Activated T-cell treated with anti-CD3 and anti-CD28 coated beads, Interleukin-2, amount 50 U/mL, for 4 hours (primary cell): ENCODE measurements around the gene PPP1R15A. TPM values are rescaled to one million over a fixed set of nuclear protein-coding genes. Genes with fewer than 3 reads are reported as not detected.
"Not testable (repeated sequence)": the region's sequence is repeated elsewhere in the genome, so short reads cannot be mapped to it uniquely, and the experiment has no call there.

Experiments
- ATAC-seq, 2 donors: fragments of 200-7000 bp; cut with Tn5 transposase; one replicate each; pipeline ENCODE4 v1.10.0; 2021
- DNase-seq: peaks from one replicate; pipeline ENCODE4 v3.0.0-alpha.2; 2020
- H3K27me3 Mint-ChIP-seq: one replicate; pipeline ENCODE4 v1.8.0; 2021; ENCODE audit warnings: low read depth, mixed read lengths
- H3K36me3 Mint-ChIP-seq: one replicate; pipeline ENCODE4 v1.8.0; 2022; ENCODE audit warnings: mixed read lengths; ENCODE audit not compliant: insufficient read depth
- H3K4me1 Mint-ChIP-seq: one replicate; pipeline ENCODE4 v1.8.0; 2021; ENCODE audit warnings: low read depth, mixed read lengths
- H3K4me3 Mint-ChIP-seq: one replicate; pipeline ENCODE4 v1.8.0; 2021; ENCODE audit warnings: mild to moderate bottlenecking, moderate library complexity, mixed read lengths
- H3K9me3 Mint-ChIP-seq: one replicate; pipeline ENCODE4 v1.8.0; 2021; ENCODE audit warnings: mixed read lengths
- total RNA-seq, 3 donors: library from RNA; stranded (reverse); gene quantifications; one replicate each; pipeline ENCODE4 v1.2.1, GENCODE V29; 2021

Gene PPP1R15A
- total RNA-seq, 3 donors from 2014 or later: 76.0 to 134 (median 110) TPM

GRCh38 chr19:48881741-48882657 lies 9.8 kb downstream of the PPP1R15A start:
- Mint-ChIP-seq H3K9me3 (no peaks in the 10 kb centered on the region), H3K4me1 (peaks cover 9% of the 10 kb centered on the region), H3K36me3 (peaks cover 9% of the 10 kb centered on the region), H3K27me3 (no peaks in the 10 kb centered on the region), H3K4me3 (no peak overlapping the region)
- no peak for DNase-seq
- peak; percentile 73 to 82 for ATAC-seq

- Mint-ChIP-seq H3K9me3 (no peaks in the 10 kb centered on the region), H3K36me3 (peaks cover under 1% of the 10 kb centered on the region), H3K4me1 (peaks cover under 1% of the 10 kb centered on the region)
Observed at GRCh38 chr19:48883726-48884125, 11.5 kb downstream of the PPP1R15A start.

GRCh38 chr19:48887861-48888612 lies 15.8 kb downstream of the PPP1R15A start:
- H3K27me3 Mint-ChIP-seq: peaks cover 21% of the 10 kb centered on the region

More at GRCh38 chr19:48883726-48884125, 11.5 kb downstream of the PPP1R15A start:
- ATAC-seq: no peak
- DNase-seq: no peak
- no peaks in the 10 kb centered on the region for H3K27me3 Mint-ChIP-seq
- no peak overlapping the region for H3K4me3 Mint-ChIP-seq

GRCh38 chr19:48889496-48889895 lies 17.3 kb downstream of the PPP1R15A start:
- not testable (repeated sequence) for DNase-seq, H3K4me3 Mint-ChIP-seq, H3K9me3 Mint-ChIP-seq, ATAC-seq, H3K36me3 Mint-ChIP-seq, H3K4me1 Mint-ChIP-seq
- peaks cover 33% of the 10 kb centered on the region for H3K27me3 Mint-ChIP-seq

More at GRCh38 chr19:48887861-48888612, 15.8 kb downstream of the PPP1R15A start:
- Mint-ChIP-seq H3K4me3 (no peak overlapping the region), H3K4me1 (no peaks in the 10 kb centered on the region), H3K9me3 (no peaks in the 10 kb centered on the region), H3K36me3 (no peaks in the 10 kb centered on the region)
- ATAC-seq (no peak), DNase-seq (no peak)

GRCh38 chr19:48890551-48890950 lies 18.3 kb downstream of the PPP1R15A start:
- ATAC-seq (no peak), DNase-seq (no peak)
- Mint-ChIP-seq H3K36me3 (no peaks in the 10 kb centered on the region), H3K27me3 (peaks cover 41% of the 10 kb centered on the region), H3K9me3 (no peaks in the 10 kb centered on the region), H3K4me1 (peaks cover 4% of the 10 kb centered on the region), H3K4me3 (no peak overlapping the region)

- no peak overlapping the region for H3K4me3 Mint-ChIP-seq
Observed at GRCh38 chr19:48895226-48895625, 23.0 kb downstream of the PPP1R15A start.

GRCh38 chr19:48896191-48896720 lies 24.0 kb downstream of the PPP1R15A start:
- H3K9me3 Mint-ChIP-seq: no peaks in the 10 kb centered on the region
- ATAC-seq: peak; percentile 6 to 20
- peaks cover 20% of the 10 kb centered on the region for H3K4me1 Mint-ChIP-seq
- H3K27me3 Mint-ChIP-seq: peaks cover 37% of the 10 kb centered on the region
- peak; percentile 32 for DNase-seq
- H3K36me3 Mint-ChIP-seq: peaks cover 2% of the 10 kb centered on the region
- H3K4me3 Mint-ChIP-seq: peak overlapping the region; percentile 58

More at GRCh38 chr19:48895226-48895625, 23.0 kb downstream of the PPP1R15A start:
- ATAC-seq (no peak), DNase-seq (no peak)
- H3K4me1 Mint-ChIP-seq: peaks cover 14% of the 10 kb centered on the region
- H3K36me3 Mint-ChIP-seq: peaks cover 1% of the 10 kb centered on the region
- no peaks in the 10 kb centered on the region for H3K9me3 Mint-ChIP-seq
- peaks cover 44% of the 10 kb centered on the region for H3K27me3 Mint-ChIP-seq

GRCh38 chr19:48897181-48897580 lies 25.0 kb downstream of the PPP1R15A start:
- ATAC-seq (no peak), DNase-seq (no peak)
- peaks cover 28% of the 10 kb centered on the region for H3K27me3 Mint-ChIP-seq
- peaks cover 23% of the 10 kb centered on the region for H3K4me1 Mint-ChIP-seq
- no peak overlapping the region for H3K4me3 Mint-ChIP-seq
- H3K36me3 Mint-ChIP-seq: peaks cover 2% of the 10 kb centered on the region
- H3K9me3 Mint-ChIP-seq: no peaks in the 10 kb centered on the region

GRCh38 chr19:48899386-48899749 lies 27.1 kb downstream of the PPP1R15A start:
- H3K4me3 Mint-ChIP-seq: peak overlapping the region; percentile 57
- not testable (repeated sequence) for DNase-seq, ATAC-seq, H3K9me3 Mint-ChIP-seq, H3K36me3 Mint-ChIP-seq
- peaks cover 13% of the 10 kb centered on the region for H3K27me3 Mint-ChIP-seq
- H3K4me1 Mint-ChIP-seq: peaks cover 27% of the 10 kb centered on the region

GRCh38 chr19:48899781-48900476 lies 27.7 kb downstream of the PPP1R15A start, which contains the start of gene NUCB1:
NUCB1 (plus strand) TSS chr19:48900312; CDS start chr19:48900797, 485 bp downstream.
- peak within 1 kb of the TSS; percentile 98 for H3K4me3 Mint-ChIP-seq
- ATAC-seq: peak; percentile 96 to 97
- H3K9me3 Mint-ChIP-seq: no peaks in the 10 kb centered on the region
- DNase-seq: peak; percentile 99
- H3K36me3 Mint-ChIP-seq: peaks cover 8% of the 10 kb centered on the region
- H3K4me1 Mint-ChIP-seq: peaks cover 23% of the 10 kb centered on the region
- H3K27me3 Mint-ChIP-seq: peaks cover 7% of the 10 kb centered on the region

GRCh38 chr19:48900477-48901406 lies 28.5 kb downstream of the PPP1R15A start:
- Mint-ChIP-seq H3K4me1 (peaks cover 23% of the 10 kb centered on the region), H3K27me3 (peaks cover 3% of the 10 kb centered on the region), H3K36me3 (peaks cover 12% of the 10 kb centered on the region), H3K9me3 (no peaks in the 10 kb centered on the region), H3K4me3 (peak overlapping the region; percentile 98)
- ATAC-seq (peak; percentile 5 to 19), DNase-seq (no peak)

GRCh38 chr19:48902291-48902690 lies 30.1 kb downstream of the PPP1R15A start:
- peak overlapping the region; percentile 1 for H3K4me3 Mint-ChIP-seq
- H3K27me3 Mint-ChIP-seq, H3K9me3 Mint-ChIP-seq, DNase-seq, ATAC-seq: not testable (repeated sequence)
- peaks cover 14% of the 10 kb centered on the region for H3K36me3 Mint-ChIP-seq
- H3K4me1 Mint-ChIP-seq: peaks cover 19% of the 10 kb centered on the region

GRCh38 chr19:48903788-48904187 lies 31.6 kb downstream of the PPP1R15A start:
- Mint-ChIP-seq H3K36me3 (peaks cover 17% of the 10 kb centered on the region), H3K4me1 (peaks cover 19% of the 10 kb centered on the region)
- H3K9me3 Mint-ChIP-seq, ATAC-seq, DNase-seq, H3K4me3 Mint-ChIP-seq, H3K27me3 Mint-ChIP-seq: not testable (repeated sequence)
